Activated CD4-positive, alpha-beta T cell treated with anti-CD3 and anti-CD28 coated beads for 4 hours (primary cell): Measurements from ENCODE around the gene BLM.
"Not testable (repeated sequence)": the region's sequence is repeated elsewhere in the genome, so short reads cannot be mapped to it uniquely, and the experiment has no call there.

Experiments used
- DNase-seq, 2 donors: peaks; one replicate each; pipeline ENCODE4 v3.0.0-alpha.2; 2020

Gene BLM

GRCh38 chr15:90716976-90717821, at the start of gene BLM:
TSS of gene BLM (plus strand) at chr15:90717346. CDS start at chr15:90747393, 30,047 bp downstream.
- peak; percentile 92 for DNase-seq

- not testable (repeated sequence) for DNase-seq
Observed at GRCh38 chr15:90667755-90668345, 49.3 kb upstream of the BLM start.

- not testable (repeated sequence) for DNase-seq
Observed at GRCh38 chr15:90670631-90671030, 46.5 kb upstream of the BLM start.

- DNase-seq, result no peak
Observed at GRCh38 chr15:90671216-90671615, 45.9 kb upstream of the BLM start.

- DNase-seq, result not testable (repeated sequence)
Observed at GRCh38 chr15:90673357-90673756, 43.8 kb upstream of the BLM start.

GRCh38 chr15:90674476-90674875, 42.7 kb upstream of the BLM start:
- no peak for DNase-seq

GRCh38 chr15:90675464-90675863, 41.7 kb upstream of the BLM start:
- DNase-seq, result no peak

GRCh38 chr15:90677807-90678790, 39.0 kb upstream of the BLM start:
- no peak for DNase-seq

- no peak for DNase-seq
Observed at GRCh38 chr15:90679959-90680358, 37.2 kb upstream of the BLM start.

- no peak for DNase-seq
Observed at GRCh38 chr15:90680371-90680935, 36.7 kb upstream of the BLM start.

GRCh38 chr15:90681056-90681455, 36.1 kb upstream of the BLM start:
- no peak for DNase-seq

- no peak for DNase-seq
Observed at GRCh38 chr15:90681480-90681879, 35.7 kb upstream of the BLM start.

- DNase-seq, result no peak
Observed at GRCh38 chr15:90683371-90683770, 33.8 kb upstream of the BLM start.

GRCh38 chr15:90683876-90684275, 33.3 kb upstream of the BLM start:
- DNase-seq, result no peak

- DNase-seq, result no peak
Observed at GRCh38 chr15:90684281-90684680, 32.9 kb upstream of the BLM start.

- DNase-seq, result no peak
Observed at GRCh38 chr15:90685591-90686434, 31.3 kb upstream of the BLM start.

GRCh38 chr15:90686435-90687218, 30.5 kb upstream of the BLM start:
- peak; percentile 8 to 11 for DNase-seq

- DNase-seq, result not testable (repeated sequence)
Observed at GRCh38 chr15:90689326-90689961, 27.7 kb upstream of the BLM start.

GRCh38 chr15:90690585-90690984, 26.6 kb upstream of the BLM start:
- DNase-seq, result no peak

GRCh38 chr15:90691369-90691768, 25.8 kb upstream of the BLM start:
- DNase-seq, result no peak
